Measurements from ENCODE around the gene PFKM. TPM values are rescaled to one million over a fixed set of nuclear protein-coding genes. Genes with fewer than 3 reads are reported as not detected.

Gene PFKM
- total and polyA plus RNA-seq, 9 of the 15 experiments (the other 6 are each of a cell fraction or from before 2014, with no cell fraction given) = 16.5 to 39.9 (median 31.7) TPM

DNA sequence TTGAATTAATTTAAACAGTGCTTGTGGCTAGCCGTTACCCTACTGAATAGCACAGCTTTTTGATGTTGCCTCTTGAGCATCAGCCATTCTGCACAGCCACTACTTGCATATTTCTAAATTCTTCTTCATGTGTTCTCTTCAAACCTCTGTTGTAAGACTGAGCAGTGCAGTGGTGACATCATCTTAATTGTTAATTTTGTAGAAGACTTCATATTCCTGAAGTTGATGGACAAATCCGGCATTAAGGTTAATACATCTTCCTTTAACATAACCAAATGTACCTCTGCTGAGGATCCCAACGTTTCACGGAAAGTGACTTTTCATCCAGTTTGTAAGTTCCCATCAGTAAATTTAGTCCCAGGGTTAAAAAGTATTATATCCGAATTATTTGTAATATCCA lies 38.9 kb upstream of the PFKM start (continued):
- no peak for TF ChIP-seq ZNF354B (CRISPR knock-in tag; IDR thresholded peaks at IDR 0.05)
- TF ChIP-seq, protein P1, sequence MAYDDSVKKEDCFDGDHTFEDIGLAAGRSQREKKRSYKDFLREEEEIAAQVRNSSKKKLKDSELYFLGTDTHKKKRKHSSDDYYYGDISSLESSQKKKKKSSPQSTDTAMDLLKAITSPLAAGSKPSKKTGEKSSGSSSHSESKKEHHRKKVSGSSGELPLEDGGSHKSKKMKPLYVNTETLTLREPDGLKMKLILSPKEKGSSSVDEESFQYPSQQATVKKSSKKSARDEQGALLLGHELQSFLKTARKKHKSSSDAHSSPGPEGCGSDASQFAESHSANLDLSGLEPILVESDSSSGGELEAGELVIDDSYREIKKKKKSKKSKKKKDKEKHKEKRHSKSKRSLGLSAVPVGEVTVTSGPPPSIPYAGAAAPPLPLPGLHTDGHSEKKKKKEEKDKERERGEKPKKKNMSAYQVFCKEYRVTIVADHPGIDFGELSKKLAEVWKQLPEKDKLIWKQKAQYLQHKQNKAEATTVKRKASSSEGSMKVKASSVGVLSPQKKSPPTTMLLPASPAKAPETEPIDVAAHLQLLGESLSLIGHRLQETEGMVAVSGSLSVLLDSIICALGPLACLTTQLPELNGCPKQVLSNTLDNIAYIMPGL (CRISPR knock-in tag; IDR thresholded peaks at IDR 0.05) = no peak
- no peak for TF ChIP-seq TCF7 (IDR thresholded peaks at IDR 0.05; ENCODE audit: borderline replicate concordance)

DNA sequence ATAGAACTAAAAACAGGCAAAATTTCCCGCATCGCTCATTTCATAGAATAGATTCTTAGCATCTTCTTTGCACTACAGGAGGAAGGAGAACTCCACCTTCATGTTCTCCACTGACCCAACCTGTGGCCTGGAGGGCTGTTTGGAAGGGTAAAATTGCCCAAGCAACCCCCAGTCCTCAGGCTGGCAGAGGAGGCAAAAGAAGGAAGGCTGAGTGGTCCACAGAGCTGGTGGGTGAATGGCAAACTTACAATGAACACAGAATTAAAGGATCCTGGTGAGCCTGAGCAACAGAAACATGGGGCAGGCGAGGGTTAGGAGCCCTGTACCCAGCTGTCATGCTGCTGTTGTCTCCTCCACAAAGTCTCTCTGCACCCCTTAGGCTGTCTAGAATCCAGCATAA lies 38.3 kb upstream of the PFKM start:
- ChIA-PET POLR2A (no interaction called here), CTCF (ENCODE audit: low intra/inter-chr PET ratio) (no interaction called here)
- FAIRE-seq = no peak
- no peak overlapping the region for H3K4me2 ChIP-seq (ENCODE audit: insufficient read depth, low read length)
- no peak overlapping the region for H3K9ac ChIP-seq (ENCODE audit: insufficient read depth in 1 of 2, low read depth in 2 of 2, low read length in 2 of 2)
- H3K27ac ChIP-seq (ENCODE audit: extremely low read depth, low read depth, low read length) = no peak overlapping the region
- H3K9me1 ChIP-seq (ENCODE audit: control insufficient read depth, insufficient read depth, low read length) = no peaks in the 10 kb centered on the region
- no peaks in the 10 kb centered on the region for H4K20me1 ChIP-seq (replicated peaks; ENCODE audit: control insufficient read depth, insufficient read depth, low read length)
- WGBS (ENCODE audit: insufficient coverage, low coverage, missing lambda C conversion rate) = 95% methylated on average over 3 of the region's 3 CpGs
- no peaks in the 10 kb centered on the region for H3K79me2 ChIP-seq (ENCODE audit: control insufficient read depth, insufficient read depth, low read length)
- no TSS peak for BruUV-seq (replicated peaks)
- peaks cover 58% of the 10 kb centered on the region for H3K36me3 ChIP-seq (ENCODE audit: control insufficient read depth, insufficient read depth, low read length)
- intact Hi-C loops (cut with micrococcal nuclease) = no loop called here
- TF ChIP-seq SRSF3 (IDR thresholded peaks at IDR 0.05; ENCODE audit: insufficient read depth, low read length) (no peak), BRCA1 (IDR thresholded peaks at IDR 0.05) (no peak), BRCA1 (CRISPR knock-in tag; IDR thresholded peaks at IDR 0.05) (no peak), PHF20 (IDR thresholded peaks at IDR 0.05; ENCODE audit: partially characterized antibody) (no peak), CEBPG (CRISPR knock-in tag; IDR thresholded peaks at IDR 0.05) (no peak), CEBPG (tag; conservative IDR thresholded peaks at IDR 0.05 in 1 of 2, IDR thresholded peaks at IDR 0.05 in 1 of 2) (no peak), SMAD2 (IDR thresholded peaks at IDR 0.05; ENCODE audit: low read depth, low read length) (no peak), YY1 (IDR thresholded peaks at IDR 0.05; ENCODE audit: borderline replicate concordance in 1 of 3, control insufficient read depth in 1 of 3, extremely low read depth in 1 of 3, insufficient read depth in 3 of 3, insufficient read length in 1 of 3, insufficient replicate concordance in 2 of 3, low read depth in 1 of 3, low read length in 2 of 3) (no peak), MYNN (IDR thresholded peaks at IDR 0.05) (no peak), MYNN (CRISPR knock-in tag; IDR thresholded peaks at IDR 0.05) (no peak), FOXJ3 (CRISPR knock-in tag; IDR thresholded peaks at IDR 0.05) (no peak), MECOM (CRISPR knock-in tag; IDR thresholded peaks at IDR 0.05) (no peak), SREBF2 (CRISPR knock-in tag; IDR thresholded peaks at IDR 0.05) (no peak)
- no peak overlapping the region for H2AFZ ChIP-seq (ENCODE audit: low read depth, low read length)
- no peak overlapping the region for H3K4me3 ChIP-seq
- no peak for DNase-seq (ENCODE audit: extremely low read depth in 1 of 4, low spot score in 3 of 4)
- H3K9me3 ChIP-seq (replicated peaks; ENCODE audit: control insufficient read depth, insufficient read depth, low read depth, low read length) = no peaks in the 10 kb centered on the region
- no peaks in the 10 kb centered on the region for H3K4me1 ChIP-seq (replicated peaks in 1 of 2; ENCODE audit: control insufficient read depth in 2 of 2, insufficient read depth in 2 of 2, low read length in 2 of 2)
- H3K27me3 ChIP-seq (ENCODE audit: control insufficient read depth in 2 of 2, insufficient read depth in 2 of 2, low read length in 2 of 2) = no peaks in the 10 kb centered on the region
- in situ Hi-C loops (cut with MboI) = no loop called here
- ATAC-seq = no peak
